H1 (cell line): ENCODE results near the gene SLC38A10. TPM values are rescaled to one million over a fixed set of nuclear protein-coding genes. Genes with fewer than 3 reads are reported as not detected.

Experiments
- CTCF ChIA-PET: fragments of 300-600 bp; sonication (Branson Sonifier 250); formaldehyde crosslinking; loops from one replicate; lab custom pipeline; 2021; ENCODE audit not compliant: partially characterized antibody; lab: Charles Lee
- POLR2A ChIA-PET: fragments of 300-600 bp; sonication (Branson Sonifier 250); formaldehyde crosslinking; loops from one replicate; lab custom pipeline; 2021; ENCODE audit warnings: inconsistent platforms; ENCODE audit not compliant: partially characterized antibody; lab: Charles Lee
- DNase-seq, 2 experiments: peaks; one replicate each; pipeline versions ENCODE4 v3.0.0 to v3.0.0-alpha.2; 2010 to 2022; ENCODE audit warnings: low spot score in 2 of 2, low read depth in 1 of 2, mixed read lengths in 1 of 2
- FAIRE-seq: peaks from 2 replicates; lab custom pipeline; 2011; peaks lifted over from hg19 to GRCh38; lab: Jason Lieb, UNC
- H2AFZ ChIP-seq: 2 replicates; pipeline ENCODE4 v1.8.1; 2012; ENCODE audit warnings: low read length, inconsistent platforms
- H2AK5ac ChIP-seq: 2 replicates; pipeline ENCODE4 v1.6.1; 2013; ENCODE audit warnings: low read depth, low read length
- H2BK120ac ChIP-seq: replicated peaks from 2 replicates; pipeline ENCODE3; 2013; ENCODE audit warnings: low read depth, low read length, inconsistent platforms
- H2BK12ac ChIP-seq: 2 replicates; pipeline ENCODE4 v1.6.1; 2013; ENCODE audit warnings: low read depth, low read length
- H2BK15ac ChIP-seq: 2 replicates; pipeline ENCODE4 v1.6.1; 2013; ENCODE audit warnings: low read length
- H2BK20ac ChIP-seq: 2 replicates; pipeline ENCODE4 v1.6.1; 2013; ENCODE audit warnings: low read length
- H2BK5ac ChIP-seq: 2 replicates; pipeline ENCODE4 v1.6.1; 2013; ENCODE audit warnings: low read depth, low read length
- H3K14ac ChIP-seq: 2 replicates; pipeline ENCODE4 v1.6.1; 2013; ENCODE audit warnings: inconsistent platforms; ENCODE audit not compliant: insufficient read length
- H3K18ac ChIP-seq: 2 replicates; pipeline ENCODE4 v1.6.1; 2013; ENCODE audit warnings: low read length; ENCODE audit errors: extremely low read depth
- H3K23ac ChIP-seq: 2 replicates; pipeline ENCODE4 v1.6.1; 2013; ENCODE audit warnings: inconsistent platforms; ENCODE audit not compliant: insufficient read length
- H3K23me2 ChIP-seq: 2 replicates; pipeline ENCODE4 v1.6.1; 2013; ENCODE audit warnings: low read depth, low read length
- H3K27ac ChIP-seq: 2 replicates; pipeline ENCODE4 v1.6.1; 2011; ENCODE audit warnings: low read depth, low read length, inconsistent platforms
- H3K27me3 ChIP-seq, 4 experiments: replicated peaks in 1 of 4; 1 replicate in 1 of 4; 2 replicates in 3 of 4; pipeline versions ENCODE4 v1.6.1 to v1.8.1; 2011 to 2013; ENCODE audit warnings: low read length in 3 of 4, mild to moderate bottlenecking in 3 of 4, inconsistent platforms in 2 of 4, mixed read lengths in 2 of 4, moderate library complexity in 1 of 4; ENCODE audit not compliant: control insufficient read depth in 3 of 4, insufficient read depth in 3 of 4; ENCODE audit errors: extremely low read depth in 1 of 4
- H3K36me3 ChIP-seq, 4 experiments: 2 replicates each; pipeline versions ENCODE4 v1.6.1 to v1.8.1; 2011 to 2013; ENCODE audit warnings: mild to moderate bottlenecking in 4 of 4, low read length in 3 of 4, moderate library complexity in 2 of 4, control low read depth in 1 of 4, inconsistent platforms in 1 of 4; ENCODE audit not compliant: insufficient read depth in 4 of 4, control insufficient read depth in 2 of 4
- H3K4ac ChIP-seq: replicated peaks from 2 replicates; pipeline ENCODE3; 2013; ENCODE audit warnings: low read length, low read depth, mixed read lengths, inconsistent platforms; ENCODE audit not compliant: insufficient read length
- H3K4me1 ChIP-seq, 4 experiments: replicated peaks in 1 of 4; 1 replicate in 1 of 4; 2 replicates in 3 of 4; pipeline versions ENCODE4 v1.6.1 to v1.8.1; 2011 to 2013; ENCODE audit warnings: low read length in 3 of 4, inconsistent platforms in 2 of 4, mixed read lengths in 1 of 4; ENCODE audit not compliant: insufficient read depth in 4 of 4, control insufficient read depth in 3 of 4
- H3K4me2 ChIP-seq, 2 experiments: 2 replicates each; pipeline versions ENCODE4 v1.6.1 to v1.8.1; 2011 to 2013; ENCODE audit warnings: low read depth in 2 of 2, low read length in 2 of 2, control low read depth in 1 of 2, inconsistent platforms in 1 of 2, mild to moderate bottlenecking in 1 of 2; ENCODE audit not compliant: insufficient read depth in 1 of 2
- H3K4me3 ChIP-seq, 4 experiments: fragments of 200-600, 300-600 bp in 1 of 4; sonication (generic), shearing (Covaris generic), sonication (Bioruptor Twin) in 1 of 4; 2 replicates each; pipeline versions ENCODE4 v1.5.1 to v1.8.1; 2011 to 2016; ENCODE audit warnings: low read length in 4 of 4, low read depth in 3 of 4, control low read depth in 2 of 4, inconsistent platforms in 2 of 4, mild to moderate bottlenecking in 2 of 4, mixed read lengths in 1 of 4, moderate library complexity in 1 of 4; ENCODE audit not compliant: insufficient read depth in 2 of 4; ENCODE audit errors: extremely low read depth in 1 of 4
- H3K56ac ChIP-seq: replicated peaks from 2 replicates; pipeline ENCODE3; 2013; ENCODE audit warnings: low read depth, mild to moderate bottlenecking, mixed read lengths, low read length, inconsistent platforms; ENCODE audit not compliant: insufficient read length
- H3K79me1 ChIP-seq: 2 replicates; pipeline ENCODE4 v1.6.1; 2013; ENCODE audit warnings: low read depth, low read length, control low read depth
- H3K79me2 ChIP-seq, 2 experiments: 2 replicates each; pipeline versions ENCODE4 v1.6.1 to v1.8.1; 2012 to 2013; ENCODE audit warnings: low read length in 2 of 2, mild to moderate bottlenecking in 2 of 2, inconsistent platforms in 1 of 2; ENCODE audit not compliant: insufficient read depth in 2 of 2, control insufficient read depth in 1 of 2
- H3K9ac ChIP-seq, 4 experiments: replicated peaks in 1 of 4; 1 replicate in 1 of 4; 2 replicates in 3 of 4; pipeline versions ENCODE4 v1.6.1 to v1.8.1; 2011 to 2013; ENCODE audit warnings: low read depth in 3 of 4, low read length in 3 of 4, control low read depth in 2 of 4, mild to moderate bottlenecking in 2 of 4, moderate library complexity in 2 of 4, inconsistent platforms in 1 of 4; ENCODE audit errors: extremely low read depth in 1 of 4
- H3K9me3 ChIP-seq, 2 experiments: 2 replicates each; pipeline versions ENCODE4 v1.6.1 to v1.8.1; 2012 to 2013; ENCODE audit warnings: mild to moderate bottlenecking in 2 of 2, moderate library complexity in 2 of 2, control low read depth in 1 of 2, inconsistent platforms in 1 of 2, low read depth in 1 of 2, low read length in 1 of 2, mixed read lengths in 1 of 2; ENCODE audit not compliant: insufficient read depth in 2 of 2
- H4K20me1 ChIP-seq, 2 experiments: replicated peaks in 1 of 2; 2 replicates each; pipeline versions ENCODE3 to v1.8.1; 2011 to 2013; ENCODE audit warnings: inconsistent platforms in 2 of 2, low read length in 2 of 2, mild to moderate bottlenecking in 1 of 2; ENCODE audit not compliant: insufficient read depth in 2 of 2, control insufficient read depth in 1 of 2
- H4K5ac ChIP-seq: 2 replicates; pipeline ENCODE4 v1.6.1; 2013; ENCODE audit warnings: low read length, low read depth, mixed read lengths, inconsistent platforms; ENCODE audit not compliant: insufficient read length
- H4K8ac ChIP-seq: 2 replicates; pipeline ENCODE4 v1.8.0; 2013; ENCODE audit warnings: mild to moderate bottlenecking, moderate library complexity, low read length, inconsistent platforms; ENCODE audit not compliant: insufficient read depth; ENCODE audit errors: extremely low read depth
- H4K91ac ChIP-seq: replicated peaks from 2 replicates; pipeline ENCODE3; 2013; ENCODE audit warnings: low read length, mixed read lengths, inconsistent platforms; ENCODE audit not compliant: insufficient read length
- BRCA1 ChIP-seq: IDR thresholded peaks from 2 replicates; pipeline ENCODE4 v1.6.1; 2012; ENCODE audit warnings: low read depth, low read length, improper control_type of control experiment
- CEBPB ChIP-seq: IDR thresholded peaks from 2 replicates; pipeline ENCODE4 v1.6.1; 2012; ENCODE audit warnings: low read depth, low read length
- JUND ChIP-seq: IDR thresholded peaks from 2 replicates; pipeline ENCODE4 v1.6.1; 2011; ENCODE audit warnings: mild to moderate bottlenecking, improper control_type of control experiment, low read length
- MAFK ChIP-seq: IDR thresholded peaks from 2 replicates; pipeline ENCODE4 v1.6.1; 2012; ENCODE audit warnings: low read depth, mild to moderate bottlenecking, improper control_type of control experiment, low read length
- TAF1 ChIP-seq: IDR thresholded peaks from 2 replicates; pipeline ENCODE4 v1.6.1; 2011; ENCODE audit warnings: mild to moderate bottlenecking, low read depth, low read length
- TBP ChIP-seq: IDR thresholded peaks from 2 replicates; pipeline ENCODE4 v1.6.1; 2011; ENCODE audit warnings: low read depth, low read length, improper control_type of control experiment
- WGBS, 2 experiments: shearing (Covaris generic) in 1 of 2; methylation state at CpG; one replicate each; pipeline versions ENCODE4 v1.1.6 to v1.1.7; 2013 to 2015; ENCODE audit warnings: low lambda C conversion rate in 2 of 2, mixed read lengths in 2 of 2, inconsistent platforms in 1 of 2, low coverage in 1 of 2, missing lambda C conversion rate in 1 of 2; ENCODE audit not compliant: insufficient replicate concordance in 2 of 2, insufficient coverage in 1 of 2, insufficient read length in 1 of 2; ENCODE audit errors: extremely low coverage in 1 of 2, missing lambda C conversion rate in 1 of 2; 5-methylcytosine and 5-hydroxymethylcytosine counted together
- polyA plus RNA-seq, 7 experiments: library from polyadenylated mRNA; depleted of rRNA in 3 of 7; stranded (reverse) in 5 of 7; unstranded in 2 of 7; fragments of >200 nt in 5 of 7; fragments of 200-250 nt in 2 of 7; gene quantifications; 1 replicate in 5 of 7; 2 replicates in 1 of 7; 4 replicates in 1 of 7; pipeline versions ENCODE4 v1.2.1 to v1.2.3, GENCODE V29; 2011 to 2013; ENCODE audit warnings: missing spikeins in 2 of 7, mixed read lengths in 2 of 7
- total RNA-seq: library from RNA; stranded (reverse); fragmentation: NEBNext Ultra II Directional; extraction: Animal tissue kit (Norgen Biotek cat#: 25700); gene quantifications from 2 replicates; pipeline ENCODE4 v1.2.1, GENCODE V29; 2021

Gene SLC38A10
- total and polyA plus RNA-seq, 2 of the 8 experiments (the other 6 are each of a cell fraction or from before 2014, with no cell fraction given): 26.4 to 41.0 TPM

- no peaks in the 10 kb centered on the region for H3K79me1 ChIP-seq
- no peak overlapping the region for H2BK12ac ChIP-seq
- no peak overlapping the region for H3K9ac ChIP-seq
- H4K20me1 ChIP-seq: peaks cover 0 to 11% of the 10 kb centered on the region in 2 experiments
- H3K79me2 ChIP-seq: no peaks in the 10 kb centered on the region
- H3K9me3 ChIP-seq: no peaks in the 10 kb centered on the region
- no peak overlapping the region for H3K4ac ChIP-seq
- H3K36me3 ChIP-seq: no peaks in the 10 kb centered on the region; a peak in 1 of 8 replicates
- DNase-seq (no peak), FAIRE-seq (no peak)
- peaks cover 3% of the 10 kb centered on the region; the same call in 1 of the 2 replicates for H3K23me2 ChIP-seq
- ChIA-PET POLR2A (interaction anchor here (1.3 kb wide), 2 partner anchors 9 to 26 kb away, joined by 4 to 6 read pairs; partner anchors contain the start of genes CEP131, NDUFAF8 and TEPSIN), CTCF (interaction anchor here (0.8 to 1.3 kb wide), 3 partner anchors 19 to 119 kb away, joined by 3 read pairs; no protein-coding TSS in a partner anchor)
- no peaks in the 10 kb centered on the region for H3K27me3 ChIP-seq
- no peak overlapping the region for H4K91ac ChIP-seq
- H4K8ac ChIP-seq: peak overlapping the region; percentile 57; the same call in 1 of the 2 replicates
- peaks cover 0 to 8% (median 1%) of the 10 kb centered on the region in 4 experiments; a peak in 2 of 7 replicates for H3K4me1 ChIP-seq
- H2BK15ac ChIP-seq: no peak overlapping the region
- WGBS, 2 experiments: 96% methylated on average over 11 of the region's 16 CpGs; no CpG with 5 or more reads in 1 of the 2 experiments
- H3K14ac ChIP-seq: no peak overlapping the region
- no peak overlapping the region for H3K4me2 ChIP-seq
- no peak overlapping the region for H3K56ac ChIP-seq
- H3K18ac ChIP-seq: no peak overlapping the region
- no peak overlapping the region for H4K5ac ChIP-seq
- H2AFZ ChIP-seq: no peak overlapping the region
- no peak overlapping the region for H3K27ac ChIP-seq
- H3K4me3 ChIP-seq: no peak overlapping the region
- no peak for TF ChIP-seq CEBPB
- no peak for TF ChIP-seq TBP
- no peak for TF ChIP-seq BRCA1
- TF ChIP-seq TAF1: no peak
- TF ChIP-seq JUND: no peak
- peak; percentile 28; the same call in 1 of the 2 replicates for TF ChIP-seq MAFK
- H2BK120ac ChIP-seq: no peak overlapping the region
- no peak overlapping the region for H3K23ac ChIP-seq
- H2BK5ac ChIP-seq: no peak overlapping the region
- H2BK20ac ChIP-seq: no peak overlapping the region
- no peak overlapping the region for H2AK5ac ChIP-seq
These were observed 46.5 kb downstream of the SLC38A10 start for GRCh38 chr17:81248649-81249048.
